GM19099 (cell line): Measurements from ENCODE around the gene STAC.

Experiments
- POLR2A ChIP-seq: IDR thresholded peaks from 3 replicates; pipeline ENCODE4 v1.6.1; 2011; ENCODE audit warnings: low read depth; ENCODE audit not compliant: insufficient read length; ENCODE audit errors: extremely low read depth

The STAC gene

GRCh38 chr3:36489679-36490425, 109.5 kb downstream of the STAC start:
- TF ChIP-seq POLR2A, result no peak

DNA sequence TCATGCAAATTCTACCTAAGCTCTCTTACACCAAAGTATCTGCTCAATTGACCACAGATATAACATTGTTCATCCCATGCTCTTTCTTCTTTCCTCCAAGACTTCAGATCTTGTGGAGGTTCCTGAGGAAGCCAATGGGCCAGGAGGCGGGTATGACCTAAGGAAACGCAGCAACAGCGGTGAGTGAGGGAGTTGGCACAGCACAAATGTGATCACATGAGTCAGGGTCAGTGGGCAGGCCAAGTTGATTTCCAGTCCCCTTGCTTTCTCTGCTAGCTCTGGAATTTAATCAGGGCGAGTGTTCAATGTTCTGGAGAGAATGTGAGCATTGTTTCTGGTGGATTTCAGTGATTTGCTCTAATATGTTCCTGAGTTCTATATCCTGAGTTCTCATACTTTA, 112.7 kb downstream of the STAC start:
- TF ChIP-seq POLR2A, result no peak

GRCh38 chr3:36494461-36495109, 114.3 kb downstream of the STAC start:
- TF ChIP-seq POLR2A, result no peak

DNA sequence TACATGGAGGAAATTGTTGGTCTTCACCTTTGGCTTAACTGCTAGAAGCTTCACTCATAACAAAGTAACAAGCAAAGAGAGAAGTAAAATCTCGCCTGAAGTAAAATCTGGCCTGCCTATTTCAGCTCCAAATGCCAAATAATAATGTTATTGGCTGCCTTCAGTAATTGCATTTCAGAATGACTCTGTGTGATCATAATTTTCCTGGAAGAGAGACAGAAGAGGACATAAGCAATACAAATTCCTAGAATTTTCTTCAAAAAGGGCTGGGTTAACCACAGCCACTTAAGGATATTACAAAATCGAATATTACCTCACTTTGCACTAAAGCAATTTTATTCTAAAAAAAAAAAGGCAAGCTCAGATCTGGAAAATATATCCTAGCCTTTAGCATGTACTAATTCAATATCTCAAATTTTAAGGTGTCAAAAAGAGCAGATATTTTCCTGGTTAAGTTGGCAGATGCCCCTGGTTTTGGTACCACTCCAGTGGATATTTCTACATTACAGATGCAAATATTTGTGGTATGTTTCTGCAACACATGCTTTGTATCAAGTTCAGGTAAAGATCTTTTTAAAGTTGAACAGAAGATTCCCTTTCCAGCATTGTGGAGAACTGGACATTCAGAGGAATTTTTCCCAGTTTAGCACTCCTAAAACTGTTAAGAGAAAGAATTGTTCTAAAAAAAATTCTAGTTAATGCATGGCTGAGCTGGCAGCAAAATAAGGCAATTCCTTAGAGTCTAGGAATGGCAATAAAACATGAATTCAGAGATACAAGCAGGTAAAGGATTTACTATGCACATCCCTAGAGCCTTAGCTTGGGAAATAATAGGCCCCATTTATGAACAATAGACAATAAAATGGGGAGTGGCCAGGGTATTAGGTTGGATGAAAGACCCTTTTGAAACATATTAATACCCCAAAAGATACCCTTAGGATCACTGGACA, 116.7 kb downstream of the STAC start:
- TF ChIP-seq POLR2A, result no peak

DNA sequence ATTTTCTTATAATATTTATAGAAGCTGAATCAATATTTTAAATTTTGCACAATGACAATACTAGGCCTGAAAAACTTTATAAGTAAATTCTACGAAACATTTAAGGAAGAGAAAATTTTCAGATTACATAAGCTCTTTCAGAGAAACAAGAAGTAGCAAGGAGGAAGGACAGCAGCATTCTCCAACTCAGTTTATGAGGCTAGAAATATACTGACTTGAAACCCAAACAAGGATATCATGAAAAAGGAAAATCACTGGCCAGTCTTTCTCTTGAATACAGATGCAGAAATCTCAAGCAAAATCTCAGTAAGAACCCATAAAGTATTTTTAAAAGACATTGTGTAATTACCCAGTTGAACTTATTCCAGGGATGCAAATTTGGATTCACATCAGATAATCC, 121.3 kb downstream of the STAC start:
- no peak for TF ChIP-seq POLR2A

DNA sequence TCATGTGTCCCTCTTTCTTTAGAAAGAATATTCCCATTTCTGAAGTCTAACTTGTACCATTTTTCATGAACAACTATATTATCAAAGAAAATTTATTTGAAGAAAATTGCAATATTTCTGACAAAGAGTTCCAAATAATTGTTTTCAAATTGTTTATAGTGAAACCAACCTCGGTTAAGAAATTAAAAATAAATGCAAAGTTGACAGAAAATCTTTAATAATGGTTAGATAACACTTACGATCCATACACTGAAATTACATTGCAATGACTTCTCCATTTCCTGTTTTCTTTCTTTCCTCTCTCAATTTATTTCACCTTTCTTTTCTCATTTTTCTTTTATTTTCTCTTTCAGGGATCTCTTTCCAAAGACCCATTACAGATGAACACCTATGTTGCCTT, 125.1 kb downstream of the STAC start:
- TF ChIP-seq POLR2A, result no peak

- no peak for TF ChIP-seq POLR2A
Observed at GRCh38 chr3:36511791-36512486, 131.6 kb downstream of the STAC start.

DNA sequence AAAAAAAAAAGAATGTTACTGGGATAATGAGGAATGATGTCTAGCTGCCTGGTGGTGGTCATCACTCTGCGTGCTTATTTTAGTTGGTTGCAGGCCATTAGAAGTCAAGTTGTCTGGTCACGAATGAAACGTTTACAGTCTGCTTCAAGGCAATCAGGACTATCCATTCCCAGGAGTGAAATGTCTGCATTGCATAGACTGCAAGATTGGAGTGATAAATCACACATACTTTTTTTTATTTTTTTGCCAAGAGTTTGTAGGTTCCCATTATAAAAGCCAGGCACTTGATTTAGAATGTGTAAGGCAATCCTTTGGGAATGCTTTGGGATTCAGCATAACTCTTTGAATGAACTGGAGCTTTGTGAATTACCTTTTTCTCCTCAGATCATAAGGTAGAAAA, 132.3 kb downstream of the STAC start:
- no peak for TF ChIP-seq POLR2A

DNA sequence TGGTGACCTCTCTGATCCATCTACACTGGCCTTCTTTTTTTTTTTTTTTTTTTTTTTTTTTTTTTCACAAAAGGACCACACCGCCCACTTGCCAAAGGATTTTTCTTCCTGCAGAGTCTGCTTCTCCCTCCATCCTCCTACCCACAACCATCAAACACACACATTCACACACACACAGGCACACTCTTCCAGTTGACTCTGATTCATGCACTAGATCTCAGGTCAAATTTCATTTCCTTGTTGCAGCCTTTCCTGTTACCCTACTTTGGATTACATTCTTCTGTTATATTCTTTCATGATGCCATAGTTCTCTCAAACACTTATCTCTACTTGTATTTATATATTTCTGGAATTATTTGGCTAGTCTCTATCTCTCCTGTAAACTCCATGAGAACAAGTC, 133.9 kb downstream of the STAC start:
- TF ChIP-seq POLR2A, result no peak

DNA sequence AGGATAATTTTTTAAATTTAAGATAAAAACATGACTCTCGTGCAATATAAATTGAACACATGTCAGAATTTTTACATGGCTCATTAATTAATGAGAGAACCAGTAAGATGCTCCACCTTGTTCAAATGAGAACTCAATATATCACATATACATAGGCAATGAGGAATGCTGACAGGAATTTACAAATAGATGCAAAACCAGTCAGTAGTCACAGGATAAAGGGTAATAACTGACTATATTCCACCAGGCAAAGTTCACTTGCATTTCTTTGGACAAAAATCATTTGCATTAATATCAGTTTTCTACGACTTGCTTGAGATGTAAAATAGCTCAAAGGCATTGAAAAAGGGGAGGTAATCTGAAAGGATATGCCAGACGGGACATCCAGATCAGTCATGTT, 139.4 kb downstream of the STAC start:
- no peak for TF ChIP-seq POLR2A

GRCh38 chr3:36520241-36521006, 140.1 kb downstream of the STAC start:
- no peak for TF ChIP-seq POLR2A

DNA sequence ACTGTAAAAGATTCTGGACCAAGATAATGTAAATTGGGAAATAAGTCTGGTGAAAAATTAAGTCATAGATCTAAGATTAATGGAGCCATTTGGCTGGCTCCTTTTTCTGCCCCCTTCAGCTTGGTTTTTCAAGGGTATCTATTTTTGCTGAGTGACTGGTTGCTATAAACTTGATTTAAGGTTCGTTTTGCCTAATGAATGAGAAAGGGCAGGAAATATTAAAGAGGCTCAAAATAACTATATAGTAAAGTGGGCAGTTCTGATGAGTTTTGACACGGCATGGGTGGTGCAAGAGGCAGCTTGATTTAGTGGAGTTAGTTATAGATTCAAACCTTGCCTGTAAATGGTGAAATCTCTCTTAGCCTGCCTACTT, 140.7 kb downstream of the STAC start:
- no peak for TF ChIP-seq POLR2A

DNA sequence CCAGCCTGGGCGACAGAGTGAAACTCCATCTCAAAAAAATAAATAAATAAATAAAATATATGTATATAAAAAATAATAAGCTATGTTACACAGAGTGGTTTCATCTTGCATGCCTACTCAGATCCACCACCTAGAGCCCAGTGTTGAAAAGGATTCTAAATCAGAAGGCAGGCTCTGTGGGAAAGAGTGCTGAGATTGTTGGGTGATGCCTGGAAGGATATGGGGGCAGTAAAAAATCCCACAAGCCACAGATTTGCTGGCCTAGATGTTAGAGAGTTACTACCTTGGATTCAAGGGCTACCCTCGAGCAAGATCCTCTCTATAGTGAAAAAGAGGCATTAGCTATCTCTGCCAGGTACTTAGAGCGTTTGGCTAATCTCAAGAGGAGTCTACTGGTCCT, 144.3 kb downstream of the STAC start:
- no peak for TF ChIP-seq POLR2A

DNA sequence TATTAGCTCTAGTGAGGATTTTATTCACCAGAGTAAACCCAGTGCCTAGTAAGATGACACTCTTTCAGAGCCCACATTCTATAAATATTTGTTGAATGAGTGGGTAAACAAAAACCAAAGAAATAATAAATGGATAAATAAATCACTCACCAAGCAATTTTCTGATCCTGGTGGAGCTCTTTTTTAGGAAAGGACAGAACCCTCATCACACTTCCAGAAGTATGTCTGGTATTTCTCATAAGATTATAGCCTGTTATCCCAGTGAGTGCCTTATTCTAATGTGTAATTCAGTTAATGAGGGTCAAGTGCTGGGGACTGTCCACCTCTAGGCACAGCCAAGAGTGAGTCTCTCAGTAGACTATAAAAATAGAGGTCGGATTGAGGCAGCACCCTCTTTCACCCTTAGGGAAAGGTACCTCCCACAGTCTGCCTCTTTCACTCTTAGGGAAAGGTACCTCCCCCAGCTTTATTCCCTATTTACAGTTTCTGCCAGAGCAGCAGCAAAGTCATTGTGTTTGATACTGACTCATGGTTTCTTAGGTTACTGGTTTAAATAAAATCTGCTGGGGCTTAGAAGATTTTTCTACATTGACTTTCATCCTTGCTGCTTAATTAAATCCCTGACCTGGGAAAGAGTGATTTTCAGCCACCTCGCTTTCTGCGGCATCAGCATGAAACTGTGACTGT, 145.0 kb downstream of the STAC start:
- no peak for TF ChIP-seq POLR2A
